Measurements from ENCODE around the gene BRAF. TPM values are rescaled to one million over a fixed set of nuclear protein-coding genes. Genes with fewer than 3 reads are reported as not detected.
"Not testable (repeated sequence)": the region's sequence is repeated elsewhere in the genome, so short reads cannot be mapped to it uniquely, and the experiment has no call there.

The BRAF gene
- total RNA-seq, 1 donor from 2014 or later, result 48.0 TPM

DNA sequence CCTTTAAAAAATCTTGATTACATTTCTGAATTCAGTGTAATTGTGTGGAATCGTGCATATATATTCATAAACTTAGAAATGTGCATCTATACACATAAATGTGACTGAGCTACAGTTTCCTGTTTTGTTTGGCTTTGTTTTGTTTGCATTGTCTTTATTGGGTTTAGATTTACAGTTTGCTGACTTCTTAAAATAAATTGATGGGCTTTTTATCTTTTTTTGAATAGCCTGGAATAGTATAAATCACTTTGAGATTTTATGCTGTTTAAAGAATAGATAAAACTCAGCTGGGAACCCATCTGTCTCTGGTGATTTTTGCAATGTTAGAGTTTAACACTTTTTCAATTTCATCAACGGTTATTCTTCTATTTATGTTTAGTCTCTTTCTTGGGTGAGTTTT lies 21.2 kb upstream of the BRAF start:
- Mint-ChIP-seq H3K36me3 (no peaks in the 10 kb centered on the region), H3K4me1 (no peaks in the 10 kb centered on the region), H3K9me3 (no peaks in the 10 kb centered on the region), H3K27me3 (ENCODE audit: insufficient read depth, low read depth) (no peaks in the 10 kb centered on the region), H3K27ac (no peak overlapping the region), H3K4me3 (no peak overlapping the region)
- H3F3A ChIP-seq (ENCODE audit: low read depth), result no peaks in the 10 kb centered on the region
- H3K9ac ChIP-seq, result no peak overlapping the region
- no peaks in the 10 kb centered on the region for H3K79me2 ChIP-seq (ENCODE audit: low read depth)
- no peak overlapping the region for H3K4me2 ChIP-seq
- no peak overlapping the region for H3K4me3 ChIP-seq
- no peak for DNase-seq (ENCODE audit: low spot score)
- no peak overlapping the region for H2AFZ ChIP-seq (replicated peaks)
- no peaks in the 10 kb centered on the region for H3K27me3 ChIP-seq
- no peaks in the 10 kb centered on the region for H3K36me3 ChIP-seq
- no peaks in the 10 kb centered on the region for H3K9me3 ChIP-seq (ENCODE audit: low read depth)
- H4K20me1 ChIP-seq (ENCODE audit: low read depth), result no peaks in the 10 kb centered on the region
- TF ChIP-seq, protein P1, sequence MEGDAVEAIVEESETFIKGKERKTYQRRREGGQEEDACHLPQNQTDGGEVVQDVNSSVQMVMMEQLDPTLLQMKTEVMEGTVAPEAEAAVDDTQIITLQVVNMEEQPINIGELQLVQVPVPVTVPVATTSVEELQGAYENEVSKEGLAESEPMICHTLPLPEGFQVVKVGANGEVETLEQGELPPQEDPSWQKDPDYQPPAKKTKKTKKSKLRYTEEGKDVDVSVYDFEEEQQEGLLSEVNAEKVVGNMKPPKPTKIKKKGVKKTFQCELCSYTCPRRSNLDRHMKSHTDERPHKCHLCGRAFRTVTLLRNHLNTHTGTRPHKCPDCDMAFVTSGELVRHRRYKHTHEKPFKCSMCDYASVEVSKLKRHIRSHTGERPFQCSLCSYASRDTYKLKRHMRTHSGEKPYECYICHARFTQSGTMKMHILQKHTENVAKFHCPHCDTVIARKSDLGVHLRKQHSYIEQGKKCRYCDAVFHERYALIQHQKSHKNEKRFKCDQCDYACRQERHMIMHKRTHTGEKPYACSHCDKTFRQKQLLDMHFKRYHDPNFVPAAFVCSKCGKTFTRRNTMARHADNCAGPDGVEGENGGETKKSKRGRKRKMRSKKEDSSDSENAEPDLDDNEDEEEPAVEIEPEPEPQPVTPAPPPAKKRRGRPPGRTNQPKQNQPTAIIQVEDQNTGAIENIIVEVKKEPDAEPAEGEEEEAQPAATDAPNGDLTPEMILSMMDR (IDR thresholded peaks at IDR 0.05), result no peak
- TF ChIP-seq EZH2 (IDR thresholded peaks at IDR 0.05) (no peak), EZH2phosphoT487 (IDR thresholded peaks at IDR 0.05) (no peak)
- no peaks in the 10 kb centered on the region for H3K4me1 ChIP-seq
- H3K27ac ChIP-seq, result no peak overlapping the region

DNA sequence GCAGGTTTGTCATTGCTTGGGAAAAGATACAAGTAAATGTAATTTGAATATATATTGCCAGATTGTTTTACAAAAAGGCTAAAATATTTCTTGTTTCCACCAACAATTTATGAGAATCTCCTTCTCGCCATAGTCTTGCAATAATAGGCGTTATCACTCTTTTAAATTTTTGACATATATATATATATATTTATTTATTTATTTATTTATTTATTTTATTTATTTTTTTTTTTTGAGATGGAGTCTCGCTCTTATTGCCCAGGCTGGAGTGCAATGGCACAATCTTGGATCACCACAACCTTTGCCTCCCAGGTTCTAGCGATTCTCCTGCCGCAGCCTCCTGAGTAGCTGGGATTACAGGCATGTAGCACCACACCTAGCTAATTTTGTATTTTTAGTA lies 17.5 kb upstream of the BRAF start:
- not testable (repeated sequence) for H3K4me2 ChIP-seq; H4K20me1 ChIP-seq (ENCODE audit: low read depth); H3K36me3 Mint-ChIP-seq; H3K4me3 Mint-ChIP-seq; H3K36me3 ChIP-seq; H3K4me1 Mint-ChIP-seq; H3K4me1 ChIP-seq; H3K27ac Mint-ChIP-seq; H3K27ac ChIP-seq; H3K27me3 Mint-ChIP-seq (ENCODE audit: insufficient read depth, low read depth); H3K79me2 ChIP-seq (ENCODE audit: low read depth); H3K27me3 ChIP-seq; H3K4me3 ChIP-seq; H3K9me3 ChIP-seq (ENCODE audit: low read depth); H3F3A ChIP-seq (ENCODE audit: low read depth); DNase-seq (ENCODE audit: low spot score); H3K9me3 Mint-ChIP-seq; H2AFZ ChIP-seq (replicated peaks); H3K9ac ChIP-seq

DNA sequence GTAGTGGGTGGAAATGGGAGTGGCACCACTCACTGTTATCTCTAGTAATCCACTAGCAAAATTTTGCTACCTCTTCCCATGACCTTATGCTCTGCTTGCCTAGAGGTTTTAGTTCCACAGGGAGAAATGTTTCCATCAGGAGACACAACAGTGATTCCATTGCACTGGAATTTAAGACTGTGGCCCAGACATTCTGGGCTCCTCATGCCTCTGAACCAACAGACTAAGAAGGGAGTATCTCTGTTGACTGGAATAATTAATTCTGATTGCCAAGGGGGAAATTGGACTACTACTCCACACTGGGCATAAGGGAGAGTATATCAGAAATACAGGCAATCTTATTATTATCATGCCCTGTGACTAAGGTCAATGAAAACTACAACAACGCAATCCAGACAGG lies 16.2 kb upstream of the BRAF start:
- Histone ChIP-seq H3K4me3 (no peak overlapping the region), H3K9me3 (ENCODE audit: low read depth) (no peaks in the 10 kb centered on the region), H3K27ac (no peak overlapping the region), H3K4me2 (no peak overlapping the region), H3K27me3 (no peaks in the 10 kb centered on the region), H4K20me1 (ENCODE audit: low read depth) (no peaks in the 10 kb centered on the region), H3K9ac (no peak overlapping the region), H3K36me3 (no peaks in the 10 kb centered on the region), H3F3A (ENCODE audit: low read depth) (no peaks in the 10 kb centered on the region), H3K79me2 (ENCODE audit: low read depth) (no peaks in the 10 kb centered on the region), H3K4me1 (no peaks in the 10 kb centered on the region), H2AFZ (replicated peaks) (no peak overlapping the region)
- no peak for DNase-seq (ENCODE audit: low spot score)
- Mint-ChIP-seq H3K27me3 (ENCODE audit: insufficient read depth, low read depth) (peaks cover 2% of the 10 kb centered on the region), H3K27ac (no peak overlapping the region), H3K36me3 (no peaks in the 10 kb centered on the region), H3K4me1 (no peaks in the 10 kb centered on the region), H3K4me3 (no peak overlapping the region), H3K9me3 (no peaks in the 10 kb centered on the region)
- no peak for TF ChIP-seq EZH2 (IDR thresholded peaks at IDR 0.05)
- TF ChIP-seq, protein P1 (IDR thresholded peaks at IDR 0.05), result no peak
- TF ChIP-seq EZH2phosphoT487 (IDR thresholded peaks at IDR 0.05), result no peak

DNA sequence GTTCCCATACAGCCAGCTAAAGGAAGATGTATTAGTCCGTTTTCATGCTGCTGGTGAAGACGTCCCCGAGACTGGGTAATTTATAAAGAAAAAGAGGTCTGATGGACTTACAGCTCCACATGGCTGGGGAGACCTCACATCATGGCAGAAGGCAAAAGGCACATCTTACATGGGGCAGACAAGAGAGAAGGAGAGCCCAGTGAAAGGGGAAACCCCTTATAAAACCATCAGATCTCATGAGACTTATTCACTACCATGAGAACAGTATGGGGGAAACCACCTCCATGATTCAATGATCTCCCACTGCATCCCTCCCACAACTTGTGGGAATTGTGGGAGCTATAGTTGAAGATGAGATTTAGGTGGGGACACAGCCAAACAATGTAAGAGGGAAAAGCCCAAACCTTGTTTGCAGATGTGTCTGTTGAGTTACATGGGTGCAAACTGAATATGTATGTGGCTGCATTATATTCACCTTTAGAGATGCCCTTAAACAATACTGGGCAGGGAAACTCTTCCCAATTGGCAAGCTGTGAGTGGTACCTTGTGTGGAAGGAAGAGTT lies 13.1 kb upstream of the BRAF start:
- no peak overlapping the region for H3K4me3 Mint-ChIP-seq
- Histone ChIP-seq H3K4me1 (no peaks in the 10 kb centered on the region), H3K9ac (no peak overlapping the region), H2AFZ (replicated peaks) (no peak overlapping the region), H3K36me3 (no peaks in the 10 kb centered on the region), H4K20me1 (ENCODE audit: low read depth) (no peaks in the 10 kb centered on the region), H3K27ac (no peak overlapping the region), H3K79me2 (ENCODE audit: low read depth) (no peaks in the 10 kb centered on the region), H3F3A (ENCODE audit: low read depth) (no peaks in the 10 kb centered on the region), H3K4me2 (no peak overlapping the region), H3K9me3 (ENCODE audit: low read depth) (no peaks in the 10 kb centered on the region), H3K4me3 (no peak overlapping the region), H3K27me3 (no peaks in the 10 kb centered on the region)
- no peaks in the 10 kb centered on the region for H3K36me3 Mint-ChIP-seq
- TF ChIP-seq, protein P1 (IDR thresholded peaks at IDR 0.05), result no peak
- no peak for TF ChIP-seq EZH2 (IDR thresholded peaks at IDR 0.05)
- H3K9me3 Mint-ChIP-seq, result no peaks in the 10 kb centered on the region
- H3K27me3 Mint-ChIP-seq (ENCODE audit: insufficient read depth, low read depth), result peaks cover 2% of the 10 kb centered on the region
- no peak overlapping the region for H3K27ac Mint-ChIP-seq
- H3K4me1 Mint-ChIP-seq, result no peaks in the 10 kb centered on the region
- DNase-seq (ENCODE audit: low spot score), result no peak
